ENCODE measurements around the gene SHOC2.

The SHOC2 gene

DNA sequence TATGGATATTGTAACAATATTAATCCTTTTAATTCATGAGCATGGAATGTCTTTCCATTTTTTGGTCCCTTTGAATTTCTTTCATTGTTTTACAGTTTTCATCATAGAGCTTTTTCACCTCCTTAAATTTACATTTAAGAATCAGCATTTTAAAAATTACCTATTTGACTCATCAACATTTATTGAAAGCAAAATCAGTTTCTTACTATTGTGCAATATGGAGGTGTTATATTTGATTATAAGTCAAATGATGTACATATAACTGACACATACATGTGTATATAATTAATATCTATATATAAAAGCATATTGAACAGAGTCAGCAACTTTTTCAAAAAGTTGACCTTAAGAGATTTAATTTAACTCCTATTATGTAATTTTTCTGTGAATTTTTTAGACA is 52.2 kb downstream of the SHOC2 start:
- no peak for DNase-seq (ENCODE audit: low read depth)
- no peak for TF ChIP-seq CTCF (IDR thresholded peaks at IDR 0.05; ENCODE audit: insufficient read depth, low read depth, low read length, missing control alignments)
- H3K4me3 ChIP-seq (ENCODE audit: low read depth, low read length), result no peak overlapping the region

DNA sequence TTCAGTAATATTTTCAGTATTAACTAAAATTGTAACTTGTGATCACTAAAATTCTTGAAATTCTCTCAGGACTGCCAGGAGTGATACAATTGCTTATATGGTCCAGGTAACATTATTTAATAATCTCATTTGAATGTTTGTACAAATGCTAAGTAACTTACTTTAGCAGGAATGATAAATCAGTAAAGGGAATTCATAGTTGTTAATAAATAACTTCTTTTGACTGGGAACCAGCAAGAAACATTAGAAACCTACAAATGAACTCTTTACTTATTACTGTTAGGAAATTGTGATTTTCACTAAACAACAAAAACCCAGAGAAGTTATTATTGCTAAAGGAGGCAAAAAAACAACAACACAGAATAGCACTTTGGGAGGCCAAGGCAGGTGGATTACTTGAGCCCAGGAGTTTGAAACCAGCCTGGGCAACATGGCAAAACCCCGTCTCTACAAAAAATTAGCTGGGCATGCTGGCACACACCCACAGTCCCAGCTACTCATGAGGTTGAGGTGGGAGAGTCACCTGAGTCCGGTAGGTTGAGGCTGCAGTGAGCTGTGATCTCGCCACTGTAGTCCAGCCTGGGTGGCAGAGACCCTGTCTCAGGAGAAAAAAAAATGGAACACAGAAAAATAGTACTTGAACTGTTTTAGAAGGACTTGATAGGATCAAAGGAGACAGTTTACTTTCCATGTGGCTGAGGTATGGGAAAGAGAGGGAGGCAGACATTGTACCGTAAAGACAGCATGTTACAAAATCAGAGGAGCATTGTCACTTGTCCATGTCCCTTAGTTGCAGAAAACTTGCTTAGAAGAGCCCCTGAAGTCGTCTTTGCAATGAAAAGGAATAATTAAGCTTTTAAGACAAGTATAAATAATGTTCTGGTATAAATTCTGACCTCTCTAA is 53.1 kb downstream of the SHOC2 start:
- no peak for DNase-seq (ENCODE audit: low read depth)
- TF ChIP-seq CTCF (IDR thresholded peaks at IDR 0.05; ENCODE audit: insufficient read depth, low read depth, low read length, missing control alignments), result no peak
- no peak overlapping the region for H3K4me3 ChIP-seq (ENCODE audit: low read depth, low read length)

- no peak overlapping the region for H3K4me3 ChIP-seq (ENCODE audit: low read depth, low read length)
- DNase-seq (ENCODE audit: low read depth), result no peak
- TF ChIP-seq CTCF (IDR thresholded peaks at IDR 0.05; ENCODE audit: insufficient read depth, low read depth, low read length, missing control alignments), result no peak
Measured at GRCh38 chr10:110973400-110973799, 54.0 kb downstream of the SHOC2 start.

- no peak overlapping the region for H3K4me3 ChIP-seq (ENCODE audit: low read depth, low read length)
- TF ChIP-seq CTCF (IDR thresholded peaks at IDR 0.05; ENCODE audit: insufficient read depth, low read depth, low read length, missing control alignments), result no peak
- no peak for DNase-seq (ENCODE audit: low read depth)
Measured at GRCh38 chr10:110976577-110976976, 57.2 kb downstream of the SHOC2 start.

GRCh38 chr10:110977662-110978061 is 58.3 kb downstream of the SHOC2 start:
- no peak overlapping the region for H3K4me3 ChIP-seq (ENCODE audit: low read depth, low read length)
- DNase-seq (ENCODE audit: low read depth), result no peak
- TF ChIP-seq CTCF (IDR thresholded peaks at IDR 0.05; ENCODE audit: insufficient read depth, low read depth, low read length, missing control alignments), result no peak

- no peak overlapping the region for H3K4me3 ChIP-seq (ENCODE audit: low read depth, low read length)
- no peak for TF ChIP-seq CTCF (IDR thresholded peaks at IDR 0.05; ENCODE audit: insufficient read depth, low read depth, low read length, missing control alignments)
- no peak for DNase-seq (ENCODE audit: low read depth)
Measured at GRCh38 chr10:110978204-110978603, 58.8 kb downstream of the SHOC2 start.

DNA sequence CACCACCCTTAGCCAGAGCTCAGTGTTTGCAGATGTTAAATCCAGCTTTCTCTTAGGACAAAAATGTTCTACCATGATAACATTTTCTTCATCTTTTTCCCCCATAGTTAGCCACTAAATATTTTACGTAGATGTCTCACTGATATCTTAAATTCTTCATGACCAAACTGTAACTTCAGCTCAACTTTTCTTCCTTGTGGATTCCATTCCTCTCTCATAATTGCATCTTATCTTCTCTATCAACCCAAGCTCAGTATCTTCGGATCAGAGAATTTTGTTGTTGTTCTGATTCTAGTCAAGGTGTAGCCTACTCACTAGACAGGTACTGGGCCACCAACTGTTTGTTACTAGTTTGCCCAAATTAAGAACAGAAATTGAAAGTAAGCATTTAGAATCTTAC is 60.2 kb downstream of the SHOC2 start:
- no peak for TF ChIP-seq CTCF (IDR thresholded peaks at IDR 0.05; ENCODE audit: insufficient read depth, low read depth, low read length, missing control alignments)
- no peak for DNase-seq (ENCODE audit: low read depth)
- no peak overlapping the region for H3K4me3 ChIP-seq (ENCODE audit: low read depth, low read length)

All from GM12865 (cell line).